ENCODE results near the gene TSPAN12.
"Not testable (repeated sequence)": the region's sequence is repeated elsewhere in the genome, so short reads cannot be mapped to it uniquely, and the experiment has no call there.

Gene TSPAN12

DNA sequence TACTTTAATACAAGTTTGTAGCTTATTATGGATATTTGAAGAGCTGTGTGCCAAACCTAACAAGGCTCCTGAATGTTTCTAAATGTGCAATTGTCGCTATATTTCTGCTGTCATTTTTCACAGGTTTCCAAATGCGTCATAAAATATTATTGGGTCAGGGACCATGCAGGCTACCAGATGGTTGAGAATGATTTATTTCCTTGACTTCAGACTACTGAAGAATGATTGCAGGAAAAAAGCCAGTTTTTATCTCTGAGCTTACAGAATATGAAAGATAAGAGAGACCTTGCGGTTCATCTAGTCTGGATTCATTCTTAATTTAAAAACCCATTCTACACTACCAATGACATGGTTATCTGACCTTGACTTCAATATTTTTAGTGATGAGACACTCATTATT lies 55.2 kb downstream of the TSPAN12 start:
- DNase-seq = no peak

DNA sequence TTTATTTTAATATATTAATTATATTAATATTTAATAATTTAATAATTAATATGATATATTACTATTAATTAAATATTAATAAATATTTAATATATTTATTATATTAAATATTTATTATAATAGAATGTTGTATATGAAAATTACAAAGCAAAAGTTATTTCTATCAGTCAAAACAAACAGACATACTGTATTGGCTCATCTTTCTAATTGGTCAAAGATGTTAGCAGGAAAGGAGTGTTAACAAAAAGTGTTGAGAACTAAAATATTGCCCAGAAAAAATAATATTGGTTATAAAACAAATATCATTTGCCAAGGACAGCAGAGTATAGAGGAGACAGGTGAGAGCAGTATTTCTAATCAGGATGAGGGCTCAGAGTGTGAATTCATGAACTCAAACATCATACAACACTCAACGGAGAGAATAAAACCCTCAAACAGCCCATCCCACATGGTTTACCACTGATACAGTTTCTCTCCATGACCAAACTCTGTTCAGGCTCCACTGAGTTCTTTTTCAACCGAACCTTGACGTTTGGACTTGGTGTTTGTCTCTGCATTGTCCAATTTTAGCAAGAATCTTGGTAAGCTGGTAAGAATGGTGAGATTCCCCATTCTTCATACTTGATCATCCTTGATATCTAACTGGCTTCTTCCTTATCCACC lies 58.0 kb downstream of the TSPAN12 start:
- no peak for DNase-seq

DNA sequence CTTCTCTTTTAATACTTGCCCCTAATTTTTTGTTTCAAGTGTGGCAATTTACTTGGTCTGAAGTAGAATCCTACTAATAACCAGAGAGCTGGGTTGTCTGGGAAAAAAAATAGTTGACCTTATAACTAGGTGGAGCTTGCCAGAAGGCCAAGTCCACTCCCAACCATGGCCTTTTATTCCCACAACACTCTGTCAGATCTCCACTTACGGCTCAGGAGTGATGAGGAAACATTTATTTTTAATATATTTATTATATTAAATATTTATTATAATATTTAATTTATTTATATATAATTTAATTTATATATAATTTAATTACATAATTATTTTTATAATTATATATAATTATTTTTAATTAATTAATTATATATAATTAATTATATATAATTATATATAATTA lies 58.8 kb downstream of the TSPAN12 start:
- DNase-seq = no peak

DNA sequence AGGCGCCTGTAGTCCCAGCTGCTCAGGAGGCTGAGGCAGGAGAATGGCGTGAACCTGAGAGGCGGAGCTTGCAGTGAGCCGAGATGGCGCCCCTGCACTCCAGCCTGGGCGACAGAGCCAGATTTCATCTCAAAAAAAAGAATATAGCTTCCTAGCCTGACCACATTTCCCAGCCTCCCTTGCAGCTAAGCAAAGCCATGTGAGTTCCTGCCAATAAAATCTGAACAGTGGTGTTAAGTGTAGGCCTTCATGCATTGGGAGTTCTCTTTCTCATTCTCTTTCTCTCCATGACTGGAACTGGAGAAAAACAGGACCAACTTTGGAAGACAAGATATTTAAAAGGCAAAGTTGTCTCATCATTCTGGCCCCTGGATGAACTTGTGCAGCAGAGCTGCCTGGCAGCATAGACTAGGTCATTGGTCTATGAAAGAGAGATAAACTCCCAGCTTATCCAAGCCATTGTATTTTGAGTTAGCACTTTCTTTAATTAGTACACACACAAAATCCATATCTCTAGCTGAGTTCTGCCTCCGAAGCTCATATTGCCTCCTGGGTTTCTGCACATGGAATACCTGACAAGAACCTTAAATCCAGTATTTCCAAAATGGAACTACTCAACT lies 60.8 kb downstream of the TSPAN12 start:
- no peak for DNase-seq

DNA sequence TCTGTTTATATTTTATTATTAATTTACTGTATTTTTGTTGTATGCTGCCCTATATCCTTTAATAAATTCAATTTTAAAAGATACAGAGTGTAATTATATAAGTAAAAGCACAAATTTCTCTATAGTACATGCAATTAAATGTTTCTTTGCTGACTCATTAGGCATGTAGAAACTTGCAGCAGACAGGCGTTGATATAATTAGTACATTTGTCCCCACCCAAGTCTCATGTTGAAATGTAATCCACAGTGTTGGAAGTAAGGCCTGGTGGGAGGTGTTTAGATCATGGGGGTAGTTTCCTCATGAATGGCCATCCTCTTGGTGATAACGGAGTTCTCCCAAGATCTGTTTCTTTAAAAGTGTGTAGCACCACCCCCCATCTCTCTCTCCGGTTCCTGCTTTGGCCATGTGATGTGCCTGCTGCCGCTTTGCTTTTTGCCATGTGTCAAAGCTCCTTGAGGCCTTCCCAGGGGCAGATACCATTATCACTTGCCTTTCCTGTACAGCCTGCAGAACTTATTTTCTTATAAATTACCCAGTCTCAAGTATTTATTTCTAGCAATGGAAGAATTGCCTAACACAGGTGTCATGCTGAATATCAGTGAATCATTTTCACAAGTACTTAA lies 63.7 kb downstream of the TSPAN12 start:
- DNase-seq = no peak

DNA sequence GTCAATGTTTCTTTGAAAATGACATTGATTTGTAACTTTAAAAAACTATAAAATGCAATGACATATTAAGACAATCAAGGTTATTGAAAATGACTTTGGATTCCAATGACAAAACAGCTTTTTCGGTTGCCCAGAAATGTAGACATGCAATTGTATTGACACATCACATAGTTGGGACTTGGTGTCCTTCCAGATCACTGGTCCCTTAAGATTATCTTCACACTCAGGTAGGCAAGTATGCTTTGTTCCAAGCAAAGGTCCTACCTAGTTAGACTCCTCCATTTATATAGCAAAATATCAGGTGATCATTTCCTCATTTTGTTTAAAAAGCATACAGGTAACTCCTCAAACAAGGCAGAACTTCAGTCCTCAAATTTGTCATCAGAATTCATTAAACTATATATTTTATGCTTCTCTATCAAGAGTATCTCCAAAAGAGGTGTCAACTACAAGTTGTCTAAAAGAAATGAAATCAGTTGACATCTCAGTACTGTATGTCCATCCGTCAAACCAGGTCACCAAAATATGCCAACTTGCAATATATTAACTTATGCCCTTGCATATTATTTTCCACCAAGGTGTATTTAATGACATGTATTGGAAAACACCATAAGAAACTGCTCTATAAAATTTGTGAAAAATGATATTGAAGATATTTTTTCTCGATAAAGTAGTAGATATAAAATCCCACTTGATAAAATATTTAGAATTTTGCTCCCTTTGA lies 64.6 kb downstream of the TSPAN12 start:
- no peak for DNase-seq

DNA sequence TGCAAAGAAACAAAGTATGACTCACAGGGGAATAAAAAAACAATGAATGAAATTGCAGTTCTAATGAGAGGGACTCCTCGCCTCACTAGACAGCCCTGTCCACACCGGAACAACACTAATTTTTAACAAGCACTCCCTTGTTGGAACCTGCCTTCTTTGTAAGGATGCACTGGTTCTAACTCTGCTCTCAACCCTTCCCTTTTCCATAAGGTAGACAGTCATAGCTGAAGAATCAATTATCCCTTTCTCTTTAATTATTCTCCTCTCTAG lies 65.1 kb downstream of the TSPAN12 start:
- no peak for DNase-seq

DNA sequence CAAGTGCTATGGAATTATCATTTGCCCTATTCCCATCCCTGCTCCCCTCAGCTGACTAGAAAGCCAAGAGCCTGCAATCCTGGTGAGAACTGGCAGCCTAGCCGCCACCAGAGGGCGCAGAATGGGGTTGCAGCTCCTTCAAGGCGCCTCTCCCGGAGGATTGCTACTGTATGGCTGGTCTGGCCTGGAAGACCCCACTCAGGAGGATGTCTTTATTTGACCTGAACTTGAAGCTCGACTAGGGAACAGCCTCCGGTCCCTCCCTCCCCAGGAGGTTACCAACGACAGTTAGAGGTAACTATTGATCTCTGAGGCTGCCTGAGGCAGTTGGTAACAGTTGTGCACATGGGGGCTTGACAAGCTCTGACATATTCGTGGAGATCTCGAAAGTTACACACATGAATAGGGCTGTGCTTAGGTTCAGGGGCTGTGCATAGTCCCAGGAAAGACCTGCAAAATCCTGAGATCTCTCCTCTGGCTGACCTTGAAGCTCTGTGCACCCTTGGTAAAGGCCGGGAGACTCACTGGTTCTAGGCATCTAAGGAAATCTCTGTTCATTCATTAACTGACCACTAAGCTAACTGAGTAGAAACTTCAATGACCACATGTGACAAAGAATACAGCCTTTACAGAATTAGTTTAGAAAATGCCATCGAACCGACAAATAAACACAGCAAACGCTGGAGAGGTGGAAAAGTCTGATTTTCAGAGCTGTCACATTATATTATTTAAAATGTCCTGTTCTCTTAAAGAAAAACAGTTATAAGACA lies 65.7 kb downstream of the TSPAN12 start:
- peak; percentile 42 for DNase-seq

DNA sequence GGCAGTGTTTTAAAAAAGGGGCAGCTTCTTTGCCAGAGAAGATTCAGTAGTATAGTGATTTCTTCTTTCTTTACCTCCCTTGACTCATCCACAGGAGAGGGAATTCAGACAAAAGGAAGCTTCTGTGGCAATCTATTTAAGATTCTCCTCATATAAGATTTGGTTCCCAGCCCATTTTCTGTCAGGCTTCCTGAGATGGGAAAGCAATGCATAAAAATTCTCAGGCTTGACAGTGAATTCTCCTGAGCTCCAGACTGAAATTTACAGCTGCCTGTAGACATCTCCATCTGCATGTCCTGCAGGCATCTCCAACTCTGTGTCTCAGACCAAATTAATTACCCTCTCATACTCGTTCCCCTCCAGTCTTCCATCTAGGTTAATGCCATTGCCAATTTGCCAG lies 72.8 kb downstream of the TSPAN12 start:
- DNase-seq = no peak

DNA sequence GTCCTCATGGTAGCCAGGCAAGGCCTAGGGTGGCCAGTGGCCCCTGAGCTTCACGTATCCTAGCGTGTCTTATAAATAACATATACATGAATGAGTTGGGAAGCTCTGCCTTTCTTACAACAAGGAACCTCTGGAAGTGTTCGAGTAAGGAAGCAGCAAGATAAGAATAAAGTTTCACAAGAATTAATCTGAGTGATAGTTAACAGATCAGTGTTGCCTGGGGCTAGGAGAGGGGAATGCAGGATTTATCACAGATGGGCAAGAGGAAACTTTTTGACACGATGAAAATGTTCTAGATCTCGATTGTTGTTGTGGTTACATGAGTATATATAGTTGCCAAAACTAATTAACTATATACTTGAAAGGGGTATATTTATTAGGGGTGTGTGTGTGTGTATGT lies 74.2 kb downstream of the TSPAN12 start:
- DNase-seq = no peak

DNA sequence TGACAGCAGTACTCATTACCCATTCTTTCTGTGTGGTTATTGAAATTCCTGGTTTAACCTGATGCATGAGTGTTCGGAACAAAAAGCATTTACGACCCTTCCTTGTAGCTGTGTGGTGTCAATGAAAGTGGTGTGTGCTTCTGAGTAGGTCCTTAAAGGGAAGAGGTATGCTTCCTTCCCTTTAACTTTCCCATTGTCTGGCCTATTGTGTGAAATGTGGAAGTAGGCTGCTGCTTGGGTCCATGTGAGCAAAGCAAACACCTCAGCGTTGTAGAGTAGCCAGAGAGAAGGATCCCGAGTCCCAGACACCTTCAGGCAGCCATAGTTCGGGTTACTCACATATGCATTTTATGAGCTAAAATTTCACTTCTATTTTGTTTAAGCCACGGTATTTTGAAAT lies 74.7 kb downstream of the TSPAN12 start:
- DNase-seq = no peak

DNA sequence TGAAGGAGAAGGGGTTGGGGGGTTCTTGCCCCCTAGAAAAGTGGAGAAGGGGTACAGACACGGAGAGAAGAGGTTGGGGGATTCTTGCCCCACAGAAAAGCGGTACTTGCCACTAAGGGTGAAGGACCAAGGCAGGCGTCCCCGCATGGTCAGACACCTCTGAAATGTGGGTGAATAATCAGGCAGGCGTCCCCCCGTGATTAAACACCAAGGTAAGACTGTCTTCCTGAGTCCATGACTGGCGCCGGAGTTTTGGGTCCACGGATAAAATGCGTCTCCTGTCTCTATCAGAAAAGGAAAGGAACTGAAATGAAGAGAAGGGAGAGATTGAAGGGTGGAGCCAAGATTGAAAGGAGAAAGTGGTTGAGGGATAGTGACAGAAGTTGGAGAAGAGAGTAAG lies 76.0 kb downstream of the TSPAN12 start:
- not testable (repeated sequence) for DNase-seq

DNA sequence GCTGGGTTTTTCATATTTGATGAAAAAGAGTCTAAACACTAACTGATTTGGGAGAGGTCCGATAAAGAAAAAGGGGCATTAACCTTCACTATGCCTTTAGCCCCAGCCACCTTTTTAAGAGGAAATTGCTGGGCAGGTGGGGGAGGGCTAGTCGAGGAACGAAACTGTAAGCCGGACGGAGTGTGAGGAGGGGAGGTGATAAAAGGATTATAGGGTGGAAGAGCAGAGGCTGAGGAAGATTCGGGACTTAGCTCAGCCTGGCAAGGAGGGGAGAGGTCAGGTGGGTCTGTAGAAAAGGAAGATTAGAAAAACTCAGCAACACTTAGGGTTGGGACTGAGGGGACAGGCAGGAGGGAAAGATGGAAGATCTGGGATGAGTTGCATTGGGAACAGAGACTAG lies 77.0 kb downstream of the TSPAN12 start:
- no peak for DNase-seq

DNA sequence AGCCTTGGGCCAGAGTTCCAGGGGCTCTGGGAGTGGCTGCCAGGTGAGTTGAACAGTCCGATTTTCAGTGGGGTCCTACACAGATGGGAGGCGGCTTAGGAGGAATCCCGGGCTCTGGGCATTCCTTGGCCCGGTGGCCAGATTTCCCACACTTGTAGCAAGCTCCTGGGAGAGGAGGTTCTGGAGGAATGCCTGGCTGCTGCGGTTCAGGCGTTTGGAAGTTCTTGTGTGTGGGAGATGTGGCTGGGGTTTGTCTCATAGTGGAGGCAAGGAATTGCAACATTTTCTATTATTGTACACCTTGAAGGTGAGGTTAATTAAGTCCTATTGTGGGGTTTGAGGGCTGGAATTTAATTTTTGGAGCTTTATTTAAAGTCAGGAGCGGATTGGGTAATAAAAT lies 77.5 kb downstream of the TSPAN12 start:
- DNase-seq = not testable (repeated sequence)

DNA sequence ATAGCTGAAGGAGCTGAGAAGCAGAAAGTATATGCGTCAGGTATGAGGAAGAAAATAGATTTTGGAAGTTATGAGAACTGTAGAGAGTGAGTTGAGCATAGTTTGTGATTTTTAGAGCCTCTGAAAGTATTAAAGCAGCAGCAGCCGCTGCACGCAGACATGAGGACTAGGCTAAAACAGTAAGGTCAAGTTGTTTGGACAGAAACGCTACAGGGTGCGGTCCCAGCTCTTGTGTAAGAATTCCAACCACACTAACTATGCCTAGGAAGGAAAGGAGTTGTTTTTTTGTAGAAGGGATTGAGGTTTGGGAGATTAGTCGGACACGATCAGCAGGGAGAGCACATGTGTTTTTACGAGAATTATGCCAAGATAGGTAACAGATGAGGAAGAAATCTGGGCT lies 78.9 kb downstream of the TSPAN12 start:
- DNase-seq = not testable (repeated sequence)

DNA sequence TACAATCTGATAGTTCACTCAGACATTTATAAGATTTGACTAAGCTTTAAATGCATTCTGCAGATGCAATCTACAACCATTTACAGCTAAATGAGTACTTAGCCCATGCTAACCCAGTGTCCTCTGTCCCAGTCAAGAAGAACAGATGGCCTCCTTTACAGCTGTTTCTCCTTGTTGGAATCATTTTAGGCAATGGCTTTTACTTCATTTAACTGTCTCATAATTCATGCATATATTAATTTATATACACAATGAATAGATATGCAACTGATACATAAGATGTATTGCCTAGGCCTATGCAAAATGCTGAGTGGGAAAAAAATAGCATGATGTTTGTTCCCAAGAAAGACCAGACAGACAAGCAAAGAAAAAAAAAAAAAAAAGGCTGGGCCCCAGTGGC lies 82.2 kb downstream of the TSPAN12 start:
- DNase-seq = no peak

DNA sequence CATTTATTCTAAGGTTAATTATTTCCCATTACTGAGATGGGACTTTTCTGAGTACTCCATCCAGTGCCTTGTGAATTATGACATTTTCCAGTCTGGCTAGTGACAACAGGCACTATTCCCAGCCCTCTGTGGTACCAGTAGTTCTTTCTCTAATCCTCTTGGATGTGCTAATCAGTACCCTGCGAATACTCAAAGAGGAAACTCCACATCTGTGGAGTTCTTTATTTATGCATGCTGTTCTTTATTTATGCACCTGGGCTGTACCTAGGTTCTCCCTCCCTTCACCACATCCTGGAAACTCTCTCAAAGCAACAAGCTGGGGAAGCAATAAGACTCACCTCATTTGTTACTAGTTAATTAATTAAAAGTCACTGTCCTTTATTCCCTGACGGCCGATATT lies 83.5 kb downstream of the TSPAN12 start:
- DNase-seq = no peak

DNA sequence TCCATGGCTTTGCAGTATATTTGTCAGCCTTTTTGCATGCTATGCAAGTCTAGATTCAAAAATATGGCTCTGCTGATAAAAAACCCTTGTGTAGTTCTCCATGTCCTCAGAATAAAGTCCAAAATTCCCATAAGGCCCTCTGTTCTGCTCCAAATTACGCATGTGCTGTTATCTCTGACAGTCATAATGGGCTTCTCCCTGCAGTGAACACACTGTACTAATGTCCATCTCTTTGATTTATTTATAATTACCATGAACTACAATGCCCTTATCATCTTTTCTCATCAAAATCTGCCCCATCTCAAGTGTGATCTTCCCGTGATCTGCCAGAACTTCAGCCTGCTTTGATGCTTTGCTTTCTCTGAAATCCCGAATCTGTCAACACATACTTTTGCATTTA lies 87.7 kb downstream of the TSPAN12 start:
- no peak for DNase-seq

DNA sequence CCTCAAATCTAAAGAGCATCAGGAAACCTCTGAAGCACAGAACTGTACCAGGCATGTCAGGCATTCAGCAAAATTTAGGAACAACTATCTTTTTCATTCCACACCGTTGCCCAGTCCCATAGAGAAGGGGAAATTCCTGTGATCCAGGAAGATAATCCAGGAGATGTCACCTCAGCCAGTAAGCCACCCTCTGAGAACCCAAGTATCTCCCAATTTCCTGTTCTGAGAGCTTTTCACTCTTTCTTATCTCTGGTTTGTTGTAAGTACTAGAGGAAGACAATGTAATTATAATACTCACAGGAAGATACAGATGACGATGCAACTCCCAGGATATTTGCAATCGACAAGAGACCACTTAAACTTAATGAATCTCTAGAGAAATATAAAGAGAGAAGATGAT lies 97.1 kb downstream of the TSPAN12 start:
- DNase-seq = no peak

DNA sequence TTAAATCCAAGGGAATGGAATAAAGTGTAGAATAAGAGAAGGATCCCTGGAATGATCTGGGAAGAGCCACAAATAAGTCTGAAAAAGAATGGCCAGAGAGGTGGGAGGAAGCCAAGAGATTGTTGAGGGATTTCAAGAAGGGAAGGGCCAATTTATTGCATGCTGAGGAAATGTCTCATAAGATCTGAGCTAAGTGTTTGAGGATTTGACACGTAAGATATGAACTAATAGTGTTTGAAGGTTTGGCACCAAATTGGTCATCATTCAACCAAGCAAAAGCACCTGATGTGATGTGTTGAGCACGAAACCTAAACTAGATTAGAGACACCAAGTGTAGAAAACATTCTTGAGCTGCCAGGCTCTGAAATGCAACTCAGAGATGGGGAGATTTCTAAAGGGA lies 97.9 kb downstream of the TSPAN12 start:
- DNase-seq = no peak

DNA sequence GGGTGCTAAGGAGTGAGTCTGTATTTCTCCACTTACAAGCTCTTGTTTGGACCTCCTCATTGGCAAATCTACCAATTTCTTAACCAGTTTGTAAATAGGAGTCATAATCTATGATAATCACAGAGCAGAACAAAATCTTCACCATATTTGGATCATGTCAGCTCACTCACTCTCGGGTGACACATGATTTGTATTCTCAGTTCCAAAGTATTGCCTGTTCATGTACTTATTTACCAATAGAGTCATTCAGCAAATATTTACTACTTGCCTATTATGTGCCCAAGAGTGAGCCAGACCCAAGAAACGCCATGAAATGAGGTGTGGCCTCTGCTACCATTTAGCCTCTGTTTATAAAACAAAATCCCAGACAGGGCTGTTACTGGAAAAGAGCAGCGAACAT lies 114.8 kb downstream of the TSPAN12 start:
- no peak for DNase-seq

DNA sequence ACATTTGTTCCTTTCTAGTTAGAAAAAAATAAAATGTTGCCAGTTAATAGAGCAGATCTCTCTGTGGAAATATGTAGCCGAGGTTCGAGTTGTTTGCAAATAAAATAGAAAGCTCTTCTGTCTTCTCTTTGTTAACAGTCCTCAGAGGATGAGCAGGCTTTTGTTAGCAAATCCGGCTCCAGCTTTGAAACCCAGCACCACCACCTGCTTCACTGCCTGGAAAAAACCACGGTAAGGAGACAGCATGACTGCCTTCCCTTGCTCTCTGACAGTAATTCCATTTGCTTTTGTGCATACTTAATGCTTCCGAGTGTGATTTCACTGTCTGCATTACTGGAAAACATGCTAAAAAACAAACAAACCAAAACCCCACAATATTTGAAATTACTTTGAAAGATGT lies 115.6 kb downstream of the TSPAN12 start:
- DNase-seq = no peak

DNA sequence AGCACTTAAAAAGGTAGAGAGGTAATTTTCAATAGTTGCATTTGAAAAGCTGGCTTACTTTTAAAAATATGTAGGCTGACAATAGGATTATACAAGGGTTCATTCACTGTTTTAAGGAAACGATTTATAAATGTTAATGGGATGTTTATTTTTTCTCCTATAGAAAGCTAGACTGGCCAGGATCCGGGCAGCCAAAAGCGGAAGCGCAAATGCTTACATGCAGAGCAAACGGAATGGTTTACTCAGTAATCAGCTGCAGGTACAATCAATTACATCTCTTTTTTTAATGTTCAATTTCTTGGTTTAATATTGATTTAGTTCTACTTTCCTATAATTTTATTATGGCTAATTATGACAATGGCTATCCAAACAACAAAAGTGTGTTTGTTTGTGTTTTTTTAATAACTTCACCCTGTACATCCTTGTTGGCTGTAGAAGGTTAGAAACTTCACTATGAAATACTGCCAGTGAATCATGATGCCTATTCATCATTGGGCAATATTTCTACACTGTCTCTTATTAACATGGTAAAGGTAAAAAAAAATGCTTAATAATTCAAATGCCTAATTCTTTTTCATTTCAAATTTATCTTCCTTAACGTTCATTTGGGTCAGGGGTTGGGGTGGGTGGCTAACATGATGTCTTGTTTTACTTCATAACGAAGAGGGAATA lies 116.4 kb downstream of the TSPAN12 start:
- DNase-seq = no peak

Measured in effector CD4-positive, alpha-beta T cell (primary cell).